ENCODE data around the gene NCKAP5.

Gene NCKAP5

GRCh38 chr2:132757002-132757589 is 811.2 kb downstream of the NCKAP5 start:
- Histone ChIP-seq H3K27ac (no peak overlapping the region), H3K27me3 (ENCODE audit: insufficient read depth, low read depth, severe bottlenecking) (no peaks in the 10 kb centered on the region), H3K9me3 (ENCODE audit: severe bottlenecking) (no peaks in the 10 kb centered on the region), H3K4me3 (ENCODE audit: low read depth, low read length) (no peak overlapping the region), H3K36me3 (no peaks in the 10 kb centered on the region; the same call in 1 of the 2 replicates)
- TF ChIP-seq CTCF (IDR thresholded peaks at IDR 0.05; ENCODE audit: low read depth, low read length): no peak
- DNase-seq: no peak

GRCh38 chr2:132754867-132755472 is 813.3 kb downstream of the NCKAP5 start:
- no peak for DNase-seq
- TF ChIP-seq CTCF (IDR thresholded peaks at IDR 0.05; ENCODE audit: low read depth, low read length): no peak

GRCh38 chr2:132754392-132754791 is 813.9 kb downstream of the NCKAP5 start:
- no peaks in the 10 kb centered on the region for H3K27me3 ChIP-seq (ENCODE audit: insufficient read depth, low read depth, severe bottlenecking)
- H3K9me3 ChIP-seq (ENCODE audit: severe bottlenecking): no peaks in the 10 kb centered on the region
- no peak overlapping the region for H3K27ac ChIP-seq
- H3K4me3 ChIP-seq (ENCODE audit: low read depth, low read length): no peak overlapping the region
- no peaks in the 10 kb centered on the region for H3K36me3 ChIP-seq
- no peak for TF ChIP-seq CTCF (IDR thresholded peaks at IDR 0.05; ENCODE audit: low read depth, low read length)
- no peak for DNase-seq

More at GRCh38 chr2:132754867-132755472, 813.3 kb downstream of the NCKAP5 start:
- Histone ChIP-seq H3K27me3 (ENCODE audit: insufficient read depth, low read depth, severe bottlenecking) (no peaks in the 10 kb centered on the region), H3K9me3 (ENCODE audit: severe bottlenecking) (no peaks in the 10 kb centered on the region), H3K27ac (no peak overlapping the region), H3K36me3 (no peaks in the 10 kb centered on the region), H3K4me3 (ENCODE audit: low read depth, low read length) (no peak overlapping the region)

- no peak for DNase-seq
- Histone ChIP-seq H3K36me3 (no peaks in the 10 kb centered on the region), H3K27me3 (ENCODE audit: insufficient read depth, low read depth, severe bottlenecking) (no peaks in the 10 kb centered on the region), H3K27ac (no peak overlapping the region), H3K4me3 (ENCODE audit: low read depth, low read length) (no peak overlapping the region), H3K9me3 (ENCODE audit: severe bottlenecking) (no peaks in the 10 kb centered on the region)
- TF ChIP-seq CTCF (IDR thresholded peaks at IDR 0.05; ENCODE audit: low read depth, low read length): no peak
Observed at GRCh38 chr2:132752421-132753206, 815.6 kb downstream of the NCKAP5 start.

- H3K27me3 ChIP-seq (ENCODE audit: insufficient read depth, low read depth, severe bottlenecking): no peaks in the 10 kb centered on the region
- TF ChIP-seq CTCF (IDR thresholded peaks at IDR 0.05; ENCODE audit: low read depth, low read length): no peak
- no peaks in the 10 kb centered on the region for H3K9me3 ChIP-seq (ENCODE audit: severe bottlenecking)
- H3K36me3 ChIP-seq: no peaks in the 10 kb centered on the region
- no peak for DNase-seq
- H3K27ac ChIP-seq: no peak overlapping the region
- H3K4me3 ChIP-seq (ENCODE audit: low read depth, low read length): no peak overlapping the region
Observed at GRCh38 chr2:132751836-132752235, 816.4 kb downstream of the NCKAP5 start.

Measured in WERI-Rb-1 (cell line).